Measurements from ENCODE around the gene DNM3.

The DNM3 gene

DNA sequence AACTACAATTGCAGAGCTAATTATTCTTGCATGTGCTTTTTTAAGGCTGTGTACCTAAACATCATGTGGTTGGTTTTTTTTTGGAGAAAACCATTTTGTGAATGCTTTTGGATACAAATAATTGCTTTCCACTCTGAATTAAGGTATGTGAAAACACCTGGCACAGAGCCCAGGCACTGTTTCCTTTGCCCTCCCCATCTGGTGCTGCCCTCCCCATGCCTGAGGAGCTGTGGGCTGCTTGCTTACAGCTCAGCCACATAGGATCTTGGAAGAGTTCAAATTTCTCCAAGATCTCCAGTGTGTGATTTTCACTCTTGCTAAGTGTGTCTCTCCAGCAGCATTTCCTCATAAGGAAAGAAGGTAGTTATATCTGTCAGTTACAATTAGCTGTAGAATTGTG lies 27.8 kb downstream of the DNM3 start:
- TF ChIP-seq, protein P1, sequence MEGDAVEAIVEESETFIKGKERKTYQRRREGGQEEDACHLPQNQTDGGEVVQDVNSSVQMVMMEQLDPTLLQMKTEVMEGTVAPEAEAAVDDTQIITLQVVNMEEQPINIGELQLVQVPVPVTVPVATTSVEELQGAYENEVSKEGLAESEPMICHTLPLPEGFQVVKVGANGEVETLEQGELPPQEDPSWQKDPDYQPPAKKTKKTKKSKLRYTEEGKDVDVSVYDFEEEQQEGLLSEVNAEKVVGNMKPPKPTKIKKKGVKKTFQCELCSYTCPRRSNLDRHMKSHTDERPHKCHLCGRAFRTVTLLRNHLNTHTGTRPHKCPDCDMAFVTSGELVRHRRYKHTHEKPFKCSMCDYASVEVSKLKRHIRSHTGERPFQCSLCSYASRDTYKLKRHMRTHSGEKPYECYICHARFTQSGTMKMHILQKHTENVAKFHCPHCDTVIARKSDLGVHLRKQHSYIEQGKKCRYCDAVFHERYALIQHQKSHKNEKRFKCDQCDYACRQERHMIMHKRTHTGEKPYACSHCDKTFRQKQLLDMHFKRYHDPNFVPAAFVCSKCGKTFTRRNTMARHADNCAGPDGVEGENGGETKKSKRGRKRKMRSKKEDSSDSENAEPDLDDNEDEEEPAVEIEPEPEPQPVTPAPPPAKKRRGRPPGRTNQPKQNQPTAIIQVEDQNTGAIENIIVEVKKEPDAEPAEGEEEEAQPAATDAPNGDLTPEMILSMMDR (IDR thresholded peaks at IDR 0.05): no peak
- Histone ChIP-seq H3K4me3 (ENCODE audit: low read depth in 1 of 2, low read length in 1 of 2) (no peak overlapping the region), H3K36me3 (no peaks in the 10 kb centered on the region), H3K4me1 (ENCODE audit: control insufficient read depth in 1 of 2, insufficient read depth in 1 of 2, low read depth in 1 of 2, low read length in 1 of 2) (no peaks in the 10 kb centered on the region), H3K27ac (no peak overlapping the region), H3K27me3 (no peaks in the 10 kb centered on the region), H3K9me3 (no peaks in the 10 kb centered on the region)

DNA sequence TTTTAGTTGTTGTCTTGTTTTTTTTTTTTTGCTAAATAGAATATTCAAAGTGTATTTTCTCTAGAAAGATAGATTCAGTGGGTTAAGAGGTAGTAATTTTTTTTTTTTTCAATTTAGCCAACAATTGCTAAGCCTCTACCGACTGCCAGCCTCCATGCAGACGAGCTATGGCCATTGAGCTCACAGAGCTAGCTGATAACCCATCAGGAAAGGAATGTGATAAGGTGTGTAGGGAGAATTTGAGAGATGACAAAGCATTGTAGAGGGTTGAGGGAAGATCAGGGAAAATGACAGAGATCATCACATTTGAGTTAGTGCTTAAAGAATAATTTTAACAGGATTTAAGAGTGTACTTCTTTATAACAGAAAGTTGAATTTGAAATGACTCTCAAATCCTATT lies 30.6 kb downstream of the DNM3 start:
- Histone ChIP-seq H3K4me1 (ENCODE audit: control insufficient read depth in 1 of 2, insufficient read depth in 1 of 2, low read depth in 1 of 2, low read length in 1 of 2) (no peaks in the 10 kb centered on the region), H3K4me3 (ENCODE audit: low read depth in 1 of 2, low read length in 1 of 2) (no peak overlapping the region), H3K9me3 (no peaks in the 10 kb centered on the region), H3K27ac (no peak overlapping the region), H3K27me3 (no peaks in the 10 kb centered on the region), H3K36me3 (no peaks in the 10 kb centered on the region)
- TF ChIP-seq, protein P1 (IDR thresholded peaks at IDR 0.05): no peak

DNA sequence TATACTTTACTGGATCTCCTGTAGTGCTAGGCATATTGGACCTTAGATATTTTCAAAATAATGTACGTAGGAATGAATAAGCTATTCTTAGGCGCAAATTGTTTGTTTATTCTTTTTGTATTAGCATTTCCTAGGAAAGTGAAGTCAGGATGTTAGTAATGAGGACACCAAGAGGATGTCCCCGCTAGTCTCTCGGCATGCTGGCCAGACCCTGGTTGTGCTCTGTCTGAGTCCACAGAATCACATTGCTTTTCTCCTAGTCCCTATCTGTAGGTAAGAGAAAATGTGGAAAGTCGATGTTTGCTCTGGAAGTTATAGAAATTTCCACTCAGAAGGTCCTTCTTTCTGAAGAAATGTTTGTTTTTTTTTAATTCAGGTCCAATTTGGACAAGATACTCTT lies 31.1 kb downstream of the DNM3 start:
- no peak overlapping the region for H3K4me3 ChIP-seq (ENCODE audit: low read depth in 1 of 2, low read length in 1 of 2)
- H3K36me3 ChIP-seq: no peaks in the 10 kb centered on the region
- no peak overlapping the region for H3K27ac ChIP-seq
- TF ChIP-seq, protein P1 (IDR thresholded peaks at IDR 0.05): no peak
- no peaks in the 10 kb centered on the region for H3K27me3 ChIP-seq
- no peaks in the 10 kb centered on the region for H3K4me1 ChIP-seq (ENCODE audit: control insufficient read depth in 1 of 2, insufficient read depth in 1 of 2, low read depth in 1 of 2, low read length in 1 of 2)
- no peaks in the 10 kb centered on the region for H3K9me3 ChIP-seq

DNA sequence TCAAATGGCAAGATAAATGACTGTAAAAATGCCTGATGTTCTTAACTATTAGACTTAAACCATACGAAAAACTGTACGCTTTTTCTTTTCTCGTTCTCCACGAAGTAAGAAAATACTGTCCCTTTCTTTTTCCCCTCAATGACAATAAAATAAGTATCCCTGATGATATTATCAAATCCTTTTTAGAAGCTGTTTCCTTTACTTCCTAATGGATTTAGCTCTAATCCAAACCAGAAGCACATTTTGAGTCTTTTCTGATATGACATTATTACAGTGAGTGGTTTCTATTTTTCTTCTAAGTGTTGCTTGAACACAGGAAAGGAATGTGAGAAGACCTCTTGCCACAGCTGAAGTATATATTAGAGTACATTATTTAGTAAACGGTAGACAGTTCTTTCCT lies 32.4 kb downstream of the DNM3 start:
- no peaks in the 10 kb centered on the region for H3K27me3 ChIP-seq
- no peaks in the 10 kb centered on the region for H3K9me3 ChIP-seq
- no peaks in the 10 kb centered on the region for H3K4me1 ChIP-seq (ENCODE audit: control insufficient read depth in 1 of 2, insufficient read depth in 1 of 2, low read depth in 1 of 2, low read length in 1 of 2)

DNA sequence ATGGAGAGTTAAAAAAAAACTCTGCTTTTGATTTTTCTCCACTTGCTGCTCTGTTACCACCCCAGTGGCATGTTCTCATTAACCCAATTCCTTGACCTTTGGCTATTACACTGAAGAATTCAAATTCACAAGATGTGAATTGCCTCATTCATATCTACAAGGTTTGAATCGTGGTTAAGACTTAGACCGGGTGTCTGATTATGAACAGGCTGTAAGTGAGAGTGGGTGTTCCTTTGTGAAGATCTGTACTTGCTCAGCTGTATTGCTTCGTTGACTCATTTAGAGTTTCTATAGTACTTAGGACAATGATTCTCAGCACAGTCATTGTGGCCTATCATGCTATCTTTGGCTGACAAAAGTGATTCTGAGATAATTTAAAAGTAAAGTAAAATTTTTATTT lies 36.4 kb downstream of the DNM3 start:
- TF ChIP-seq, protein P1 (IDR thresholded peaks at IDR 0.05): no peak
- no peak overlapping the region for H3K27ac ChIP-seq
- no peaks in the 10 kb centered on the region for H3K9me3 ChIP-seq
- no peak overlapping the region for H3K4me3 ChIP-seq (ENCODE audit: low read depth in 1 of 2, low read length in 1 of 2)
- no peaks in the 10 kb centered on the region for H3K27me3 ChIP-seq
- no peaks in the 10 kb centered on the region for H3K36me3 ChIP-seq
- H3K4me1 ChIP-seq (ENCODE audit: control insufficient read depth in 1 of 2, insufficient read depth in 1 of 2, low read depth in 1 of 2, low read length in 1 of 2): no peaks in the 10 kb centered on the region

More for the DNA sequence above, 32.4 kb downstream of the DNM3 start:
- no peak overlapping the region for H3K27ac ChIP-seq
- no peak overlapping the region for H3K4me3 ChIP-seq (ENCODE audit: low read depth in 1 of 2, low read length in 1 of 2)
- H3K36me3 ChIP-seq: no peaks in the 10 kb centered on the region
- TF ChIP-seq, protein P1 (IDR thresholded peaks at IDR 0.05): no peak

DNA sequence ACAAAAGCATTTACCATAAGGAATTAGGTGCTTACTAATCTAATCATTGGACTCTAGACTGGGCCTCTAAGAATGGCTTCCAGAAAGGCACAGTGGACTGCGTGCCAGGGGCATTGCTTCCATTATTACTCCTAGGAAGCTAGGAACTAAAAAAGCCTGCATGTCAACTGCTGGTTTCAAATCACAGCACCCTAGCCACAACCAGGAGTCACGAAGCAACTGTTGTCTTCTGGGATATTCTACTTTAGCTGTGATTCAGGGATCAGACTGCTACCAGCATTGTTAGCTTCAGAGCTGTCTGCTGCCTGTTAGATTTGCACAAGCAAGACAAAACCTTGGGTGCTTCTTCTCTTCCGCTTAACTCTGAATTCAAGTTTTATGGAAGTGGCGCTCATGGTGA lies 38.3 kb downstream of the DNM3 start:
- no peaks in the 10 kb centered on the region for H3K27me3 ChIP-seq
- H3K4me1 ChIP-seq (ENCODE audit: control insufficient read depth in 1 of 2, insufficient read depth in 1 of 2, low read depth in 1 of 2, low read length in 1 of 2): no peaks in the 10 kb centered on the region
- TF ChIP-seq, protein P1 (IDR thresholded peaks at IDR 0.05): no peak
- no peak overlapping the region for H3K4me3 ChIP-seq (ENCODE audit: low read depth in 1 of 2, low read length in 1 of 2)
- no peak overlapping the region for H3K27ac ChIP-seq
- no peaks in the 10 kb centered on the region for H3K36me3 ChIP-seq
- H3K9me3 ChIP-seq: no peaks in the 10 kb centered on the region

All from neutrophil (primary cell).